Measurements from ENCODE around the gene NPW.

The NPW gene

GRCh38 chr16:2007081-2007836, 12.3 kb upstream of the NPW start:
- peak overlapping the region; percentile 43 for H3K23ac ChIP-seq (ENCODE audit: low read depth, low read length, poor library complexity)
- H2BK120ac ChIP-seq (ENCODE audit: low read depth, low read length): no peak overlapping the region
- no peak overlapping the region for H4K91ac ChIP-seq (ENCODE audit: low read depth, low read length, poor library complexity)
- H3K79me1 ChIP-seq (ENCODE audit: low read depth, low read length): peaks cover 42% of the 10 kb centered on the region
- peaks cover 28 to 35% of the 10 kb centered on the region in 2 donors for H3K4me1 ChIP-seq (ENCODE audit: control insufficient read depth in 2 of 2, insufficient read depth in 1 of 2, low read depth in 1 of 2, low read length in 2 of 2)
- WGBS, 2 donors (ENCODE audit: extremely low coverage in 2 of 2, insufficient read length in 2 of 2, insufficient replicate concordance in 1 of 2): no CpG with 5 or more reads among the region's 16 CpGs
- H3K18ac ChIP-seq (ENCODE audit: low read length): no peak overlapping the region
- no peak overlapping the region for H3K27ac ChIP-seq (replicated peaks; ENCODE audit: low read length)
- no peak overlapping the region for H4K8ac ChIP-seq (ENCODE audit: low read depth, low read length)
- peak overlapping the region; percentile 71 for H3K14ac ChIP-seq (ENCODE audit: low read length)
- H2BK15ac ChIP-seq (ENCODE audit: low read length): no peak overlapping the region
- H3K9me3 ChIP-seq (replicated peaks in 1 of 2; ENCODE audit: control insufficient read depth in 2 of 2, insufficient read depth in 1 of 2, low read depth in 1 of 2, low read length in 2 of 2): no peaks in the 10 kb centered on the region
- no peak overlapping the region for H2AFZ ChIP-seq (ENCODE audit: low read length)
- H3K9ac ChIP-seq (ENCODE audit: low read depth, low read length, poor library complexity): peak overlapping the region; percentile 78
- H3K4me2 ChIP-seq (ENCODE audit: insufficient read depth, low read length, poor library complexity, severe bottlenecking): no peak overlapping the region
- peak overlapping the region; percentile 81 for H2AK5ac ChIP-seq (ENCODE audit: low read depth, low read length)
- H3K4ac ChIP-seq (ENCODE audit: low read length): peak overlapping the region; percentile 66
- H2BK5ac ChIP-seq (ENCODE audit: low read length): peak overlapping the region; percentile 53
- DNase-seq (ENCODE audit: low spot score): no peak
- peaks cover 13 to 33% of the 10 kb centered on the region in 2 donors for H3K36me3 ChIP-seq (replicated peaks in 1 of 2; ENCODE audit: control insufficient read depth in 2 of 2, insufficient read depth in 2 of 2, low read length in 2 of 2)
- H2BK12ac ChIP-seq (ENCODE audit: low read length): peak overlapping the region; percentile 63
- H3K27me3 ChIP-seq (ENCODE audit: control insufficient read depth in 3 of 3, insufficient read depth in 3 of 3, low read depth in 1 of 3, low read length in 3 of 3): no peaks in the 10 kb centered on the region
- H3K4me3 ChIP-seq (ENCODE audit: low read length in 2 of 2): peak overlapping the region in 1 of 2 donors; percentile 65

- H3K4me2 ChIP-seq (ENCODE audit: insufficient read depth, low read length, poor library complexity, severe bottlenecking): no peak overlapping the region
- no CpG with 5 or more reads among the region's 15 CpGs for WGBS, 2 donors (ENCODE audit: extremely low coverage in 2 of 2, insufficient read length in 2 of 2, insufficient replicate concordance in 1 of 2)
- no peak overlapping the region for H2BK120ac ChIP-seq (ENCODE audit: low read depth, low read length)
- no peak overlapping the region for H2AK5ac ChIP-seq (ENCODE audit: low read depth, low read length)
- peak overlapping the region; percentile 85 for H4K91ac ChIP-seq (ENCODE audit: low read depth, low read length, poor library complexity)
- H2AFZ ChIP-seq (ENCODE audit: low read length): no peak overlapping the region
- H3K18ac ChIP-seq (ENCODE audit: low read length): no peak overlapping the region
- H3K4me1 ChIP-seq (ENCODE audit: control insufficient read depth in 2 of 2, insufficient read depth in 1 of 2, low read depth in 1 of 2, low read length in 2 of 2): peaks cover 28 to 35% of the 10 kb centered on the region in 2 donors
- no peaks in the 10 kb centered on the region for H3K27me3 ChIP-seq (ENCODE audit: control insufficient read depth in 3 of 3, insufficient read depth in 3 of 3, low read depth in 1 of 3, low read length in 3 of 3)
- H3K9me3 ChIP-seq (replicated peaks in 1 of 2; ENCODE audit: control insufficient read depth in 2 of 2, insufficient read depth in 1 of 2, low read depth in 1 of 2, low read length in 2 of 2): no peaks in the 10 kb centered on the region
- peak overlapping the region; percentile 16 for H2BK12ac ChIP-seq (ENCODE audit: low read length)
- H3K9ac ChIP-seq (ENCODE audit: low read depth, low read length, poor library complexity): peak overlapping the region; percentile 70
- H3K36me3 ChIP-seq (replicated peaks in 1 of 2; ENCODE audit: control insufficient read depth in 2 of 2, insufficient read depth in 2 of 2, low read length in 2 of 2): peaks cover 9 to 25% of the 10 kb centered on the region in 2 donors
- H4K8ac ChIP-seq (ENCODE audit: low read depth, low read length): peak overlapping the region; percentile 17
- H3K4ac ChIP-seq (ENCODE audit: low read length): peak overlapping the region; percentile 37
- H3K4me3 ChIP-seq (ENCODE audit: low read length in 2 of 2): peak overlapping the region in 1 of 2 donors; percentile 65
- no peak overlapping the region for H3K14ac ChIP-seq (ENCODE audit: low read length)
- H2BK5ac ChIP-seq (ENCODE audit: low read length): no peak overlapping the region
- DNase-seq (ENCODE audit: low spot score): no peak
- no peak overlapping the region for H2BK15ac ChIP-seq (ENCODE audit: low read length)
- H3K23ac ChIP-seq (ENCODE audit: low read depth, low read length, poor library complexity): peak overlapping the region; percentile 31
- H3K27ac ChIP-seq (replicated peaks; ENCODE audit: low read length): no peak overlapping the region
- H3K79me1 ChIP-seq (ENCODE audit: low read depth, low read length): peaks cover 37% of the 10 kb centered on the region
These were observed 11.5 kb upstream of the NPW start for GRCh38 chr16:2008009-2008526.

GRCh38 chr16:2008631-2009163, 10.9 kb upstream of the NPW start:
- H3K18ac ChIP-seq (ENCODE audit: low read length): peak overlapping the region; percentile 82
- peak overlapping the region; percentile 80 for H3K4me2 ChIP-seq (ENCODE audit: insufficient read depth, low read length, poor library complexity, severe bottlenecking)
- H3K23ac ChIP-seq (ENCODE audit: low read depth, low read length, poor library complexity): peak overlapping the region; percentile 48
- H3K27ac ChIP-seq (replicated peaks; ENCODE audit: low read length): no peak overlapping the region
- H4K8ac ChIP-seq (ENCODE audit: low read depth, low read length): no peak overlapping the region
- no peak overlapping the region for H2BK15ac ChIP-seq (ENCODE audit: low read length)
- no peak overlapping the region for H2BK120ac ChIP-seq (ENCODE audit: low read depth, low read length)
- H3K4ac ChIP-seq (ENCODE audit: low read length): no peak overlapping the region
- no peak overlapping the region for H4K91ac ChIP-seq (ENCODE audit: low read depth, low read length, poor library complexity)
- peaks cover 8 to 19% of the 10 kb centered on the region in 2 donors for H3K36me3 ChIP-seq (replicated peaks in 1 of 2; ENCODE audit: control insufficient read depth in 2 of 2, insufficient read depth in 2 of 2, low read length in 2 of 2)
- peak overlapping the region; percentile 96 for H3K9ac ChIP-seq (ENCODE audit: low read depth, low read length, poor library complexity)
- no peak for DNase-seq (ENCODE audit: low spot score)
- H2BK12ac ChIP-seq (ENCODE audit: low read length): no peak overlapping the region
- H3K4me1 ChIP-seq (ENCODE audit: control insufficient read depth in 2 of 2, insufficient read depth in 1 of 2, low read depth in 1 of 2, low read length in 2 of 2): peaks cover 25 to 32% of the 10 kb centered on the region in 2 donors
- H3K79me1 ChIP-seq (ENCODE audit: low read depth, low read length): peaks cover 34% of the 10 kb centered on the region
- no peak overlapping the region for H2BK5ac ChIP-seq (ENCODE audit: low read length)
- no CpG with 5 or more reads among the region's 23 CpGs for WGBS, 2 donors (ENCODE audit: extremely low coverage in 2 of 2, insufficient read length in 2 of 2, insufficient replicate concordance in 1 of 2)
- no peaks in the 10 kb centered on the region for H3K27me3 ChIP-seq (ENCODE audit: control insufficient read depth in 3 of 3, insufficient read depth in 3 of 3, low read depth in 1 of 3, low read length in 3 of 3)
- peak overlapping the region; percentile 11 for H2AK5ac ChIP-seq (ENCODE audit: low read depth, low read length)
- peak overlapping the region; percentile 49 for H3K14ac ChIP-seq (ENCODE audit: low read length)
- peak overlapping the region; percentile 78 for H2AFZ ChIP-seq (ENCODE audit: low read length)
- no peaks in the 10 kb centered on the region for H3K9me3 ChIP-seq (replicated peaks in 1 of 2; ENCODE audit: control insufficient read depth in 2 of 2, insufficient read depth in 1 of 2, low read depth in 1 of 2, low read length in 2 of 2)
- peak overlapping the region; percentile 65 to 99 for H3K4me3 ChIP-seq (ENCODE audit: low read length in 2 of 2)

GRCh38 chr16:2009164-2009711, 10.3 kb upstream of the NPW start:
- Histone ChIP-seq H3K27me3 (ENCODE audit: control insufficient read depth in 3 of 3, insufficient read depth in 3 of 3, low read depth in 1 of 3, low read length in 3 of 3) (no peaks in the 10 kb centered on the region), H3K23ac (ENCODE audit: low read depth, low read length, poor library complexity) (no peak overlapping the region), H2BK120ac (ENCODE audit: low read depth, low read length) (no peak overlapping the region), H2BK5ac (ENCODE audit: low read length) (no peak overlapping the region), H3K27ac (replicated peaks; ENCODE audit: low read length) (no peak overlapping the region), H3K4me1 (ENCODE audit: control insufficient read depth in 2 of 2, insufficient read depth in 1 of 2, low read depth in 1 of 2, low read length in 2 of 2) (peaks cover 22 to 28% of the 10 kb centered on the region in 2 donors), H3K79me1 (ENCODE audit: low read depth, low read length) (peaks cover 31% of the 10 kb centered on the region), H3K4me2 (ENCODE audit: insufficient read depth, low read length, poor library complexity, severe bottlenecking) (peak overlapping the region; percentile 80), H2AK5ac (ENCODE audit: low read depth, low read length) (peak overlapping the region; percentile 11), H3K9ac (ENCODE audit: low read depth, low read length, poor library complexity) (peak overlapping the region; percentile 96), H4K91ac (ENCODE audit: low read depth, low read length, poor library complexity) (no peak overlapping the region), H2BK12ac (ENCODE audit: low read length) (no peak overlapping the region), H3K14ac (ENCODE audit: low read length) (peak overlapping the region; percentile 71), H3K4me3 (ENCODE audit: low read length in 2 of 2) (peak overlapping the region; percentile 65 to 99), H3K36me3 (replicated peaks in 1 of 2; ENCODE audit: control insufficient read depth in 2 of 2, insufficient read depth in 2 of 2, low read length in 2 of 2) (peaks cover 8 to 18% of the 10 kb centered on the region in 2 donors), H4K8ac (ENCODE audit: low read depth, low read length) (no peak overlapping the region), H3K4ac (ENCODE audit: low read length) (no peak overlapping the region), H3K18ac (ENCODE audit: low read length) (peak overlapping the region; percentile 82), H3K9me3 (replicated peaks in 1 of 2; ENCODE audit: control insufficient read depth in 2 of 2, insufficient read depth in 1 of 2, low read depth in 1 of 2, low read length in 2 of 2) (no peaks in the 10 kb centered on the region), H2AFZ (ENCODE audit: low read length) (peak overlapping the region; percentile 78), H2BK15ac (ENCODE audit: low read length) (no peak overlapping the region)
- no CpG with 5 or more reads among the region's 55 CpGs for WGBS, 2 donors (ENCODE audit: extremely low coverage in 2 of 2, insufficient read length in 2 of 2, insufficient replicate concordance in 1 of 2)
- DNase-seq (ENCODE audit: low spot score): no peak
